ENCODE data around the gene ERC1.

The ERC1 gene

DNA sequence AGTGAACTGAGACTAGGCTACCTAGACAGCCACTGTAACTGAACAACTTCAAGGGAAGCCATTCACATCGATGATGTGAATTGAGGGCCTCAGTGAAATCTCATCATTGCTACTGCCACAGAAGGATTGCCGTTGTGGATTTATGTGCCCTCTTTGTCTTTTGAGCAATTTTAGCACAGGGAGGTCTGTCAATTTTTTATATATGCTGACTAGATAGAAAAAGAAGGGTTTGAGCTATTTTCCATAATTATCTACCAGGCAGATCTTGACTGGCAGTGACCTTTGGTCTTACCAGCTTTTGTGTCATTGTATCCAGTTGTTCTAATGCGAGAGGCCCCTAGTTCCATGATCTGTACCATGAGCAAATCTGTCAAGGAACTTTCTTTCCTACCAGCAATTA, 179.4 kb downstream of the ERC1 start:
- TF ChIP-seq POLR2A (IDR thresholded peaks at IDR 0.05; ENCODE audit: extremely low read depth, insufficient read length) (no peak), MAX (IDR thresholded peaks at IDR 0.05; ENCODE audit: low read depth, low read length) (no peak), CTCF (IDR thresholded peaks at IDR 0.05; ENCODE audit: low read depth, low read length) (no peak), MYC (IDR thresholded peaks at IDR 0.05; ENCODE audit: low read depth, low read length) (no peak)
- no peak for DNase-seq (ENCODE audit: low read depth)
- no peak overlapping the region for H3K4me3 ChIP-seq (ENCODE audit: low read depth, low read length)

- H3K4me3 ChIP-seq (ENCODE audit: low read depth, low read length) = no peak overlapping the region
- no peak for DNase-seq (ENCODE audit: low read depth)
- TF ChIP-seq POLR2A (IDR thresholded peaks at IDR 0.05; ENCODE audit: extremely low read depth, insufficient read length) (no peak), CTCF (IDR thresholded peaks at IDR 0.05; ENCODE audit: low read depth, low read length) (no peak), MYC (IDR thresholded peaks at IDR 0.05; ENCODE audit: low read depth, low read length) (no peak), MAX (IDR thresholded peaks at IDR 0.05; ENCODE audit: low read depth, low read length) (no peak)
These were observed 180.8 kb downstream of the ERC1 start for GRCh38 chr12:1171657-1172408.

GRCh38 chr12:1173781-1174617, 183.0 kb downstream of the ERC1 start:
- no peak for TF ChIP-seq POLR2A (IDR thresholded peaks at IDR 0.05; ENCODE audit: extremely low read depth, insufficient read length)
- no peak for TF ChIP-seq MYC (IDR thresholded peaks at IDR 0.05; ENCODE audit: low read depth, low read length)
- TF ChIP-seq CTCF (IDR thresholded peaks at IDR 0.05; ENCODE audit: low read depth, low read length) = no peak
- TF ChIP-seq MAX (IDR thresholded peaks at IDR 0.05; ENCODE audit: low read depth, low read length) = no peak
- H3K4me3 ChIP-seq (ENCODE audit: low read depth, low read length) = no peak overlapping the region
- no peak for DNase-seq (ENCODE audit: low read depth)

DNA sequence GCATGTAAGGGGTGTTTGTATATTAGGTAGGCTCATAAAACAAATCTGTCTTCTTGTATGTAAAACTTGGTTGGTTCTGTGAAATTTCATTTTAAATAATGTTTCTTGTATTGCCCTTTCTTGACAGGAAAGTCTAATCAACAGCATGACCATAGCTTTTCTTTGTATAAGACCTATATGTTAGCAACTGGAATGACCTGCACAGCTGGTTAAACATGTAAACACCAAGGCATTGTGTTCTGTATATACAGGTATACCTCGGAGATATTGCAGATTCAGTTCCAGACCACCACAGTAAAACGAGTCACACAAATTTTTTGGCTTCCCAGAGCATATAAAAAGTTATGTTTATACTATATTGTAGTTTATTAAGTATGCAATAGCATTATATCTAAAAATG, 183.6 kb downstream of the ERC1 start:
- TF ChIP-seq MYC (IDR thresholded peaks at IDR 0.05; ENCODE audit: low read depth, low read length) = no peak
- TF ChIP-seq MAX (IDR thresholded peaks at IDR 0.05; ENCODE audit: low read depth, low read length) = no peak
- TF ChIP-seq POLR2A (IDR thresholded peaks at IDR 0.05; ENCODE audit: extremely low read depth, insufficient read length) = no peak
- TF ChIP-seq CTCF (IDR thresholded peaks at IDR 0.05; ENCODE audit: low read depth, low read length) = no peak
- DNase-seq (ENCODE audit: low read depth) = no peak
- no peak overlapping the region for H3K4me3 ChIP-seq (ENCODE audit: low read depth, low read length)

GRCh38 chr12:1176191-1176590, 185.2 kb downstream of the ERC1 start:
- H3K4me3 ChIP-seq (ENCODE audit: low read depth, low read length) = no peak overlapping the region
- DNase-seq (ENCODE audit: low read depth) = no peak
- TF ChIP-seq MYC (IDR thresholded peaks at IDR 0.05; ENCODE audit: low read depth, low read length) = no peak
- no peak for TF ChIP-seq POLR2A (IDR thresholded peaks at IDR 0.05; ENCODE audit: extremely low read depth, insufficient read length)
- TF ChIP-seq CTCF (IDR thresholded peaks at IDR 0.05; ENCODE audit: low read depth, low read length) = no peak
- no peak for TF ChIP-seq MAX (IDR thresholded peaks at IDR 0.05; ENCODE audit: low read depth, low read length)

All from NB4 (cell line).